ENCODE results near the gene POLR3H.

The POLR3H gene

GRCh38 chr22:41534219-41534618, 10.1 kb downstream of the POLR3H start:
- no peak for TF ChIP-seq REST (IDR thresholded peaks at IDR 0.05; ENCODE audit: low read depth)
- TF ChIP-seq EP300 (IDR thresholded peaks at IDR 0.05; ENCODE audit: borderline replicate concordance): no peak
- no peak for TF ChIP-seq TAF1 (IDR thresholded peaks at IDR 0.05; ENCODE audit: low read depth)
- no peak for TF ChIP-seq TCF12 (IDR thresholded peaks at IDR 0.05; ENCODE audit: low read depth)
- no peak for TF ChIP-seq CEBPB (IDR thresholded peaks at IDR 0.05)
- no peak for TF ChIP-seq EGR1 (IDR thresholded peaks at IDR 0.05)
- TF ChIP-seq YY1 (IDR thresholded peaks at IDR 0.05; ENCODE audit: low read depth): no peak
- no peak for TF ChIP-seq NFIC (IDR thresholded peaks at IDR 0.05)
- no peak for TF ChIP-seq USF1 (IDR thresholded peaks at IDR 0.05)
- TF ChIP-seq FOXM1 (IDR thresholded peaks at IDR 0.05; ENCODE audit: borderline replicate concordance, low read depth): no peak
- TF ChIP-seq ZBTB7A (IDR thresholded peaks at IDR 0.05; ENCODE audit: low read depth): no peak
- TF ChIP-seq TEAD4 (IDR thresholded peaks at IDR 0.05): no peak
- TF ChIP-seq MAX (IDR thresholded peaks at IDR 0.05): no peak

GRCh38 chr22:41532908-41533825, 11.1 kb downstream of the POLR3H start:
- TF ChIP-seq NFIC (IDR thresholded peaks at IDR 0.05): no peak
- peak; percentile 35; the same call in 1 of the 2 replicates for TF ChIP-seq RAD21 (IDR thresholded peaks at IDR 0.05; ENCODE audit: low read depth)

- no peak for TF ChIP-seq ZBTB7A (IDR thresholded peaks at IDR 0.05; ENCODE audit: low read depth)
- no peak for TF ChIP-seq RAD21 (IDR thresholded peaks at IDR 0.05; ENCODE audit: low read depth)
- no peak for TF ChIP-seq CEBPB (IDR thresholded peaks at IDR 0.05)
These were observed 12.4 kb downstream of the POLR3H start for GRCh38 chr22:41531715-41532477.

GRCh38 chr22:41530890-41531714, 13.2 kb downstream of the POLR3H start:
- TF ChIP-seq YY1 (IDR thresholded peaks at IDR 0.05; ENCODE audit: low read depth) (no peak), TCF12 (IDR thresholded peaks at IDR 0.05; ENCODE audit: low read depth) (no peak), CEBPB (IDR thresholded peaks at IDR 0.05) (no peak), TEAD4 (IDR thresholded peaks at IDR 0.05) (no peak), USF1 (IDR thresholded peaks at IDR 0.05) (no peak), REST (IDR thresholded peaks at IDR 0.05; ENCODE audit: low read depth) (no peak), FOXM1 (IDR thresholded peaks at IDR 0.05; ENCODE audit: borderline replicate concordance, low read depth) (no peak), RAD21 (IDR thresholded peaks at IDR 0.05; ENCODE audit: low read depth) (no peak), TAF1 (IDR thresholded peaks at IDR 0.05; ENCODE audit: low read depth) (no peak)

GRCh38 chr22:41528938-41529561, 15.2 kb downstream of the POLR3H start:
- TF ChIP-seq REST (IDR thresholded peaks at IDR 0.05; ENCODE audit: low read depth): no peak
- no peak for TF ChIP-seq TCF12 (IDR thresholded peaks at IDR 0.05; ENCODE audit: low read depth)
- no peak for TF ChIP-seq CREB1 (IDR thresholded peaks at IDR 0.05; ENCODE audit: low read depth)
- no peak for TF ChIP-seq YY1 (IDR thresholded peaks at IDR 0.05; ENCODE audit: low read depth)
- TF ChIP-seq EP300 (IDR thresholded peaks at IDR 0.05; ENCODE audit: borderline replicate concordance): no peak
- no peak for TF ChIP-seq TEAD4 (IDR thresholded peaks at IDR 0.05)
- TF ChIP-seq NFIC (IDR thresholded peaks at IDR 0.05): no peak
